Neural progenitor cell (in vitro differentiated cells): ENCODE measurements around the gene PCED1A.

Experiments
- EZH2 ChIP-seq: fragments of 200-600 bp; sonication (generic); IDR thresholded peaks from 2 replicates; pipeline ENCODE4 v1.6.1; 2017; ENCODE audit warnings: antibody characterized with exemption, mild to moderate bottlenecking, moderate library complexity
- TF ChIP-seq, protein P1 (sequence below): fragments of 200-600 bp; sonication (generic); IDR thresholded peaks from 2 replicates; pipeline ENCODE4 v1.5.1; 2017; ENCODE audit warnings: antibody characterized with exemption, mild to moderate bottlenecking

DNA sequence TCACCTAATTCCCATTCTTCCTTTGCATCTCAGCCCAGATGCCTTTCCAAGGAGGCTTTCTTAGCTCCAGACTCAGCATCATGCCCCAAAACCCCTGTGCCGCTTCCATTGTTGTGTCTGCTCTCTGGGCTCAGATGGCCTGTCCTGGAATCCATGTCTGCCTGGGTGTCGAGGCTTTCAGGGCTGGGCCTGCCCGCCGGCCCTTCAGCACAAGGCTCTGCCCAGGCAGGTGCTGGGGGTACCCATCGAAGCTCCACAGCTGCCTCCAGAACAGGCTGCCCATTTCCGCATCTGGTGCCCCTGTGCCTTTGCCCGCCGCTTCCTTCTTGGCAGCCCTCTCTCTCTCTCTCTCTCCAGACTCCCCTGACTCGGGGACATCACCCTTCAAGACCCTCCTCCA lies 41.2 kb downstream of the PCED1A start:
- no peak for TF ChIP-seq EZH2
- TF ChIP-seq, protein P1, sequence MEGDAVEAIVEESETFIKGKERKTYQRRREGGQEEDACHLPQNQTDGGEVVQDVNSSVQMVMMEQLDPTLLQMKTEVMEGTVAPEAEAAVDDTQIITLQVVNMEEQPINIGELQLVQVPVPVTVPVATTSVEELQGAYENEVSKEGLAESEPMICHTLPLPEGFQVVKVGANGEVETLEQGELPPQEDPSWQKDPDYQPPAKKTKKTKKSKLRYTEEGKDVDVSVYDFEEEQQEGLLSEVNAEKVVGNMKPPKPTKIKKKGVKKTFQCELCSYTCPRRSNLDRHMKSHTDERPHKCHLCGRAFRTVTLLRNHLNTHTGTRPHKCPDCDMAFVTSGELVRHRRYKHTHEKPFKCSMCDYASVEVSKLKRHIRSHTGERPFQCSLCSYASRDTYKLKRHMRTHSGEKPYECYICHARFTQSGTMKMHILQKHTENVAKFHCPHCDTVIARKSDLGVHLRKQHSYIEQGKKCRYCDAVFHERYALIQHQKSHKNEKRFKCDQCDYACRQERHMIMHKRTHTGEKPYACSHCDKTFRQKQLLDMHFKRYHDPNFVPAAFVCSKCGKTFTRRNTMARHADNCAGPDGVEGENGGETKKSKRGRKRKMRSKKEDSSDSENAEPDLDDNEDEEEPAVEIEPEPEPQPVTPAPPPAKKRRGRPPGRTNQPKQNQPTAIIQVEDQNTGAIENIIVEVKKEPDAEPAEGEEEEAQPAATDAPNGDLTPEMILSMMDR, result no peak
